ENCODE results near the gene LAT. TPM values are rescaled to one million over a fixed set of nuclear protein-coding genes. Genes with fewer than 3 reads are reported as not detected.

The LAT gene
- total and polyA plus RNA-seq, 8 donors = 1.9 to 26.0 (median 2.7) TPM

DNA sequence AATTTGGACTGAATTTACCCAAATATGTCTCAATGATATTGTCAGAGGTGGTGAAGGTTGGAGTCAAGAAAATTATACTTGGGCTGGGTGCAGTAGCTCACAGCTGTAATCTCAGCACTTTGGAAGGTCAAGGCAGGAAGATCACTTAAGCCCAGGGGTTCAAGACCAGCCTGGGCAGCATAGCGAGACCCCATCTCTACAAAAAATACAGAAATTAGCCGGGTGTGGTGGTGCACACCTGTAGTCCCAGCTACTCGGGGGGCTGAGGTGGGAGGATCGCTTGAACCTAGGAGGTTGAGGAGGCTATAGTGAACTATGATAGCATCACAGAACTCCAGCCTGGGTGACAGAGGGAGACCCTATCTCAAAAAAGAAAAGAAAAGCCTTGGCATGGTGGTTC lies 40.9 kb downstream of the LAT start:
- no peak for ATAC-seq
- TF ChIP-seq, protein P1, sequence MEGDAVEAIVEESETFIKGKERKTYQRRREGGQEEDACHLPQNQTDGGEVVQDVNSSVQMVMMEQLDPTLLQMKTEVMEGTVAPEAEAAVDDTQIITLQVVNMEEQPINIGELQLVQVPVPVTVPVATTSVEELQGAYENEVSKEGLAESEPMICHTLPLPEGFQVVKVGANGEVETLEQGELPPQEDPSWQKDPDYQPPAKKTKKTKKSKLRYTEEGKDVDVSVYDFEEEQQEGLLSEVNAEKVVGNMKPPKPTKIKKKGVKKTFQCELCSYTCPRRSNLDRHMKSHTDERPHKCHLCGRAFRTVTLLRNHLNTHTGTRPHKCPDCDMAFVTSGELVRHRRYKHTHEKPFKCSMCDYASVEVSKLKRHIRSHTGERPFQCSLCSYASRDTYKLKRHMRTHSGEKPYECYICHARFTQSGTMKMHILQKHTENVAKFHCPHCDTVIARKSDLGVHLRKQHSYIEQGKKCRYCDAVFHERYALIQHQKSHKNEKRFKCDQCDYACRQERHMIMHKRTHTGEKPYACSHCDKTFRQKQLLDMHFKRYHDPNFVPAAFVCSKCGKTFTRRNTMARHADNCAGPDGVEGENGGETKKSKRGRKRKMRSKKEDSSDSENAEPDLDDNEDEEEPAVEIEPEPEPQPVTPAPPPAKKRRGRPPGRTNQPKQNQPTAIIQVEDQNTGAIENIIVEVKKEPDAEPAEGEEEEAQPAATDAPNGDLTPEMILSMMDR (IDR thresholded peaks at IDR 0.05) = no peak
- H3K9me3 ChIP-seq = no peaks in the 10 kb centered on the region
- no peaks in the 10 kb centered on the region for H3K4me1 ChIP-seq
- WGBS, 2 donors = 74 to 87% methylated on average over 4 of the region's 4 CpGs
- no peaks in the 10 kb centered on the region for H3K27me3 ChIP-seq
- H3K4me3 ChIP-seq = no peak overlapping the region
- no peaks in the 10 kb centered on the region for H3K36me3 ChIP-seq
- DNase-seq = no peak
- no peak overlapping the region for H3K27ac ChIP-seq
- no peak for FAIRE-seq
- intact Hi-C loops (cut with DNase I) = no loop called here

DNA sequence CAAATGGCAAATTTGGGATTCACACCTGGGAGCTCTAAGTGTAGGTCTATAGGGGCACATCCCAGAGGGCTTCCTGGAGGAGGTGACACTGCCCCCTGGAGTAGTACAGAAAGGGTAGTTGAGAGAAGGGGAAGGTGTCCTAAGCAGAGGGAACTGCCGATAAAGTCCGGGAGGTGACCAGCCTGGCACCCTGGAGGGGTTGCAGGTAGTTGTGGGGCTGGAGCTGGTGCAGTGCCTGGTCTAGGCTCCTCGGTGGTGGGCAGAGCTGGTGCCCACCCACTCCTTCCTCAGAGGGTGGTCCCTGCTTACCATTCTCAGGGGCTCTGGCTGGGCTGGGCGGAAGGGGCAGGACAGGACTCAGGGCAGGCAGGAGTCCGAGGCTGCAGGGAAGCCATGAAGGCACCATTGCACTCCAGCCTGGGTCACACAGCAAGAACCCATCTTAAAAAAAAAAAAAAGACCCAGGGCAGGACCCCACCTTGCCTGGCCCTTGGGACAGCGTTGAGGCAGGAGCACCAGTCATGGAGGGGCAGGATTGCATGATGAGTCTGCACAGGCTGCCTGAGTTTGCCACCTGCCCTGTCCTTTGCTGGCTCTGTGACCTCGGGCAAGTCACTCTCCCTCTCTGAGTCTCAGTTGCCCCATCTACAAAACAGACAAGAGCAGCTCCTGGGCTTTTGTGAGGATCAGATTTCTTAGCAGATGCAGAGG lies 43.8 kb downstream of the LAT start:
- WGBS, 2 donors = 34 to 54% methylated on average over 7 of the region's 7 CpGs
- H3K9me3 ChIP-seq = no peaks in the 10 kb centered on the region
- FAIRE-seq (no peak), ATAC-seq (no peak), DNase-seq (no peak)
- H3K36me3 ChIP-seq = no peaks in the 10 kb centered on the region
- H3K27ac ChIP-seq = no peak overlapping the region
- H3K4me1 ChIP-seq = no peaks in the 10 kb centered on the region
- TF ChIP-seq, protein P1 (IDR thresholded peaks at IDR 0.05) = no peak
- intact Hi-C loops (cut with DNase I) = no loop called here
- no peak overlapping the region for H3K4me3 ChIP-seq
- no peaks in the 10 kb centered on the region for H3K27me3 ChIP-seq

DNA sequence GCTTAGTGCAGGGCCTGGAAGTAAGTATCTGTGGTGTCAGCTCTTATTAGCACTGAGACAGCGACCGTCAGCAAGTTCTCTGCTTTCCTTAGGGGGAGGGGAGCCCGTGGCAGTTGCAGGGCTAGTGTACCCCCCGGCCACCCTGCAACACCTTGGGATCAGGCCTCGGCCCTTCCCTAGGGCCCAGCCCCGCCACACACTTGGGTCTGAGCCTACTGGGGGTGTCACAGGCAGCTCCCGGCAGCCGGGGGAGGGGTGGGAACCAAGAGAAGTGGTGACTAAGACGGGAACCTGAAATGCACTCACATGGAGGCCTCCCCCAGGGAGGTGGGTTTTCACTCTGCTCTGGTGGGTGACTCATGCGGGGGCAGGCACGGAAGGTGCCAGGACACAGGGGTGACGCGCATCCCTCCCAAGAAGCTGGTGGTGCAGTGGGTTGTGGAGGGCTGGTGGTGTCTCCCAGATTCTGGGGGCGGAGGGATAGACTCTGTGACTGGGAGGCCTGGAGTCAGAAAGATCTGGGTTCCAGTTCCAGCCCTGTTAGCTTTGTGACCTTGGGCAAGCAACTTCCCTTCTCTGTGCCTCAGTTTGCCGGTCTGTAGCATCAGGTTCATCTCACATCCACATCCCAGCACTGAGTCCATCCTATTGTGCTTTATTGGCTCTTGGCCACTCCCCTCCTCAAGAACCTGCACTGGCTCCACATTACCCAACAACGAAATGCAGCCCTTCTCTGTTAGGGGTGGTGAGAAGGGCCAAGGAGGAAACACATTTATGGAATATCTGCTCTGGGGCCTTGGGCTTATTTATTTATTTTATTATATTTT lies 44.5 kb downstream of the LAT start:
- WGBS, 2 donors = 37 to 42% methylated on average over 16 of the region's 16 CpGs
- intact Hi-C loops (cut with DNase I) = no loop called here
- H3K27me3 ChIP-seq = no peaks in the 10 kb centered on the region
- no peaks in the 10 kb centered on the region for H3K4me1 ChIP-seq
- TF ChIP-seq, protein P1 (IDR thresholded peaks at IDR 0.05) = no peak
- no peak overlapping the region for H3K4me3 ChIP-seq
- H3K36me3 ChIP-seq = no peaks in the 10 kb centered on the region
- no peak for DNase-seq
- FAIRE-seq = no peak
- H3K27ac ChIP-seq = no peak overlapping the region
- no peaks in the 10 kb centered on the region for H3K9me3 ChIP-seq
- ATAC-seq = peak in 1 of 4 donors; percentile 44

DNA sequence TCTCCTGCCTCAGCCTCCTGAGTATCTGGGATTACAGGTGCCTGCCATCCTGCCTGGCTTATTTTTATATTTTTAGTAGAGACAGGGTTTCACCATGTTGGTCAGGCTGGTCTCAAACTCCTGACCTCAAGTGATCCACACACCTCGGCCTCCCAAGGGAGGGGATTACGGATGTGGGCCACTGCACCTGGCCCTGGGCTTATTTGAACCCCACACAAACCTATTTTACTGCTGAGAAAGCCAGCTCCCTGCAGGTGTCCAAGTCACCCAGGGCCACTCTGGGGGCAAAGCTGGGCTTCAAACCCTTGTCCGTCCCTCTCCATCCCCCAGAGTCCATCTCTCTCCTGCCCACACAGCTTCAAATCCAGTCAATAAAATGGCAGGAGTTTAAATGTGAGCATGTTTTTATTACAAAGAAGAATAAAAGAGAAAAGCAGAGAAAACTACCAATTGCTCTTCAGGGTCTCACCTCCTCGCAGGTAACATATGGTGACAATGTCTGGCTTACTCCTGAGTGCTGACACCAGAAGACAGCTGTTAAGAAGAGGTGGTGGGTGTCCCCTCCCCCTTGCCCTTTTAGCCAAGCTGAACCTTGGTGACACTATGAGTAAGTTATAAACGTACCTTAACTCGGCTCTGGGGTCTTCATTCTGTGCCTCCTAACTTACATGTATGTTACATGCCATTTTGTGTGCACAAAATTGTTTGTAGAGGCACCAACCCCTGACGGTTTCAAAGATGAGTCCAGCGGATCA lies 45.4 kb downstream of the LAT start:
- no peaks in the 10 kb centered on the region for H3K9me3 ChIP-seq
- no peak for FAIRE-seq
- no peak for ATAC-seq
- DNase-seq = no peak
- no peak overlapping the region for H3K27ac ChIP-seq
- TF ChIP-seq, protein P1 (IDR thresholded peaks at IDR 0.05) = no peak
- intact Hi-C loops (cut with DNase I) = no loop called here
- H3K4me1 ChIP-seq = no peaks in the 10 kb centered on the region
- no peaks in the 10 kb centered on the region for H3K36me3 ChIP-seq
- WGBS, 2 donors = 50 to 59% methylated on average over 8 of the region's 8 CpGs
- H3K27me3 ChIP-seq = no peaks in the 10 kb centered on the region
- H3K4me3 ChIP-seq = no peak overlapping the region

Other genes with a start within 250 kb of the LAT start
- 1 to 10 TPM in 1 of 6 donors, under 1 TPM in 4, not detected in 1; 0.46 to 2.5 (median 0.92) TPM for gene NPIPB9, start 233.3 kb upstream of the LAT start, total RNA-seq
- gene NPIPB9, start 233.3 kb upstream of the LAT start, polyA plus RNA-seq = 1 to 10 TPM in 1 of 2 donors, under 1 TPM in 1; 0.57 to 1.1 TPM
- gene ATXN2L, start 162.1 kb upstream of the LAT start, total RNA-seq = 10 to 100 TPM; 40.3 to 82.1 (median 54.6) TPM
- gene ATXN2L, start 162.1 kb upstream of the LAT start, polyA plus RNA-seq = 100 to 1,000 TPM in 1 of 2 donors, 10 to 100 TPM in 1; 65.3 to 116 TPM
- 100 to 1,000 TPM in 1 of 6 donors, 10 to 100 TPM in 5; 71.9 to 100 (median 88.8) TPM for gene TUFM, start 138.7 kb upstream of the LAT start, total RNA-seq
- 100 to 1,000 TPM; 145 to 181 TPM for gene TUFM, start 138.7 kb upstream of the LAT start, polyA plus RNA-seq
- 10 to 100 TPM; 21.6 to 39.5 (median 24.5) TPM for gene SH2B1, start 121.2 kb upstream of the LAT start, total RNA-seq
- 10 to 100 TPM; 66.2 to 81.6 TPM for gene SH2B1, start 121.2 kb upstream of the LAT start, polyA plus RNA-seq
- gene ATP2A1, start 106.6 kb upstream of the LAT start, total RNA-seq = under 1 TPM in 4 of 6 donors, not detected in 2; 0.20 to 0.42 (median 0.27) TPM
- under 1 TPM; 0.49 to 0.84 TPM for gene ATP2A1, start 106.6 kb upstream of the LAT start, polyA plus RNA-seq
- gene RABEP2, start 59.8 kb upstream of the LAT start, total RNA-seq = 10 to 100 TPM; 11.5 to 16.9 (median 13.7) TPM
- gene RABEP2, start 59.8 kb upstream of the LAT start, polyA plus RNA-seq = 10 to 100 TPM; 34.0 to 66.1 TPM
- gene CD19, start 53.1 kb upstream of the LAT start, total RNA-seq = under 1 TPM in 3 of 6 donors, not detected in 3; 0.09 to 0.15 (median 0.09) TPM
- under 1 TPM in 1 of 2 donors, not detected in 1; 0.08 TPM for gene CD19, start 53.1 kb upstream of the LAT start, polyA plus RNA-seq
- gene NFATC2IP, start 34.1 kb upstream of the LAT start, total RNA-seq = 10 to 100 TPM in 4 of 6 donors, 1 to 10 TPM in 2; 9.2 to 19.3 (median 11.8) TPM
- 10 to 100 TPM; 20.6 to 22.0 TPM for gene NFATC2IP, start 34.1 kb upstream of the LAT start, polyA plus RNA-seq
- gene SPNS1, start 10.3 kb upstream of the LAT start, total RNA-seq = 10 to 100 TPM; 12.6 to 20.4 (median 14.4) TPM
- gene SPNS1, start 10.3 kb upstream of the LAT start, polyA plus RNA-seq = 10 to 100 TPM; 51.2 to 57.6 TPM